HFF-Myc (cell line): Measurements from ENCODE around the gene NUP210.

Source experiments
- DNase-seq: peaks from one replicate; pipeline ENCODE4 v3.0.0-alpha.2; 2011; ENCODE audit warnings: low read depth; ENCODE audit errors: extremely low read depth
- H3K4me3 ChIP-seq: replicated peaks from 2 replicates; pipeline ENCODE4 v1.5.1; 2011; ENCODE audit warnings: low read depth, mild to moderate bottlenecking, control low read depth, low read length
- TF ChIP-seq, protein P1 (sequence below): IDR thresholded peaks from 2 replicates; pipeline ENCODE4 v1.5.1; 2012; ENCODE audit warnings: mild to moderate bottlenecking, low read depth, low read length, control low read depth; ENCODE audit errors: missing control alignments

NUP210 gene

DNA sequence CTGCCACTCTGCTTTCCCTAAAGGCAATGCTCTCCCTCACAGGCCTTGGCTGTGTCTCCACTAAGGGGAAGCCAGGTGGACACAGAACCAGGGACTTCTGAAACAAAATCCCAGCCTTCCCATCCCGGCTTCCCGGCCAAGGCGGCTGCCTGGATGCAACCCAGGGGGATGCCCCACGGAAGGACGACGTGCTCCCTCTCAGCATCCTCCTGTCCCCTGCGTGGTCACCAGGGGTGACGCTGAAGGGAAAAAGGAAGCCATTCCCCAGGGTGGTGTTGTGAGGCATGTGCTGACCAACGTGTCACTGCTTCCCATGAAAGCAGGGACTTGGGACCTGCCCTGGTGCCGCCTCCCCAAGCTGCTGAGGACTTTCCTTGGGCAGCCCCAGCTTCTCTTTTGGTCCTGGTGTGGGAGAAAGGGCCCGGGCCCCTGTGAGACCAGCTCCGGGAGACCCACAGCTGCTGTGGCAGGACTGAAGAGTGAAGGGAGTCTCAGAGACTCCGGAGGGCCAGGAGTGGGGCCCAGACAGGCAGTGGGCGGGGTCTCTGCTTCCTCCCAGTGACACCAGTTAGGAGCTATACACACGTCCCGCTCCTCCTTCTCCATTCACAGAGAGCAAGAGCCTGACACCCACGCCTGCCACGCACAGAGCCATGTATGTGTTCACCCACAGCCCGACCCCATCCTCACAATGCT is 139.2 kb downstream of the NUP210 start:
- no peak for DNase-seq
- H3K4me3 ChIP-seq, result no peak overlapping the region
- TF ChIP-seq, protein P1, sequence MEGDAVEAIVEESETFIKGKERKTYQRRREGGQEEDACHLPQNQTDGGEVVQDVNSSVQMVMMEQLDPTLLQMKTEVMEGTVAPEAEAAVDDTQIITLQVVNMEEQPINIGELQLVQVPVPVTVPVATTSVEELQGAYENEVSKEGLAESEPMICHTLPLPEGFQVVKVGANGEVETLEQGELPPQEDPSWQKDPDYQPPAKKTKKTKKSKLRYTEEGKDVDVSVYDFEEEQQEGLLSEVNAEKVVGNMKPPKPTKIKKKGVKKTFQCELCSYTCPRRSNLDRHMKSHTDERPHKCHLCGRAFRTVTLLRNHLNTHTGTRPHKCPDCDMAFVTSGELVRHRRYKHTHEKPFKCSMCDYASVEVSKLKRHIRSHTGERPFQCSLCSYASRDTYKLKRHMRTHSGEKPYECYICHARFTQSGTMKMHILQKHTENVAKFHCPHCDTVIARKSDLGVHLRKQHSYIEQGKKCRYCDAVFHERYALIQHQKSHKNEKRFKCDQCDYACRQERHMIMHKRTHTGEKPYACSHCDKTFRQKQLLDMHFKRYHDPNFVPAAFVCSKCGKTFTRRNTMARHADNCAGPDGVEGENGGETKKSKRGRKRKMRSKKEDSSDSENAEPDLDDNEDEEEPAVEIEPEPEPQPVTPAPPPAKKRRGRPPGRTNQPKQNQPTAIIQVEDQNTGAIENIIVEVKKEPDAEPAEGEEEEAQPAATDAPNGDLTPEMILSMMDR, result no peak

DNA sequence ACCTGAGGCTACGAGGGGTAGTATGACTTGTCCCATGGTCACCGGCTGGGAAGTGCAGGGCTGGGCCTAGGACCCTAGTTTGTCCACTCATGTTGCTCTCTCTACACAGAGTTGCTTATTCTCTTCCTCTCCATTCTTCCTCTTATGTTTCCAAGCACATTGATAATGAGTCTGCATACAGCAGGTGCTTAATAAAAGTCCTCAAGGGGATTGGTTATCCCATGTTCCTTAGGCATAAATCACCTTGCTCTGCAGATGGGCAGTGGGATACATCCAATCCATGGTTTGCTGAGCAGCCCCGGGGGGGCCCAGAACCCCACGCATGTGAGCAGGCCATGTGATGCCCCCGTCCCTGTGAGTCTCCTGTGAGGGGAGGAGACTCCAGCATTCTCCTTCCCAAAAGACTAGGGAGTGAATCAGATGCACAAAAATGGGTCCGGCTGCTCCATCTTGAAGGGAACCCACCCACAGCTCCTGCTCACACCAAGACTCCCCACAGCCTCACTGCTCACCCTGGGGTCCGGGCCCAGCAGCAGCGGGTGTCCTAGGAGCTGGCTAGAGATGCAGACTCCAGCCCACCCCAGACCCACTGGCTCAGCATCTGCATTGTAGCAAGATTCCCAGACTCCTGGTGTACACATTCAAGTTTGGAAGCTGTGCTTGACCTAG is 139.9 kb downstream of the NUP210 start:
- no peak for DNase-seq
- TF ChIP-seq, protein P1, result no peak
- no peak overlapping the region for H3K4me3 ChIP-seq

DNA sequence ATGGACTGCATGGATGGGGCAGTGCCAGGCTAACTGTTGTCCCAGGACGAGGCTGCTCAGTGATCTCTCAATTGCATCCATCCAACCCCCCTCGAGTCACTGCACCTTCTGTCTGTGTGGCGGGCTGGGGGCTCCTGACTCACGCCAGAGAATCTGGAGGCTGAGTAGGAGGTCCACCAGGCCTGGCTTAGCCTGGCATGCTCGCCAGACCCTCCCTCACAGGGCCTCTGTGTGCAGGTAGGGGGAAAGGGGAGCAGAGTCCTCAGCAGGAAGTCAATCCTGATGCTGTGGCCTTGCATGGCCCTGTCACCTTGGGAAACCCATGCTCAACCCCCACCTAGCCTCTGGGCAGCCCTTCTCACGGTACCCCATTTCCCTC is 140.6 kb downstream of the NUP210 start:
- TF ChIP-seq, protein P1, result no peak
- H3K4me3 ChIP-seq, result no peak overlapping the region
- no peak for DNase-seq

DNA sequence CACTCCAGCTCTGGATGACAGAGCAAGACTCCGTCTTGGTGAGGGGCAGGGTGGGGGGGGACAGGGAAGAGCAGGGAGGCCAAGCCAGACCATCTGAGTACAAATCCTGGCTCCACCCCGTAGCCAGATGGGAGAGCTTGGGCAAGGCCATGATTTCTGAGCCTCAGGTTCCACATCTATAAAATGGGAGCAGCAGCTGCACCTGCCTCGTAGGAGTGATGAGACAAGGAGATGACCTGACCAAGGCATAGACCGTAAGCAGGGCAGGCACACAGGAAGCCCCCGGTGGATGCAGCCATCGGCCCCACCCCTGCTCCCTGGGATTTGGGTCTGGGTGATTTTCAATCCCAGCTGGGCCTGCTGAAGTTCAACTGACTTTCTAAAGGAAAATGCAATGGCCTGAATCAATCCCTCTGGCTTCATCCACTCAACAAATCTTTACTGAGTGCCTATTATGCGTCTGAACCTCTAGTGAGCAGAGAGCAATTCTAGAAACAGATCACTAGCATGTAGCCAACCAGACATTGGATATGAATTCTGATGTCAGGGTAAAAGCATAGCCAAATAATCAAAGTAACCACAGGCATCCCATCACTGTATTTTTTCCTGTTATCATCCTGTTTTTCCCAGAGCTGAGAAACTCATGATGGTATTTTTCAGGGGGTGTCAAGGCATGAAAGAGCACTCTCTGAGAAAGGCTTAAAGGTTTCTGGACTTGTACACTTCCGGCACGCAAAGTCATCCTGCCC is 141.2 kb downstream of the NUP210 start:
- TF ChIP-seq, protein P1, result no peak
- no peak for DNase-seq
- H3K4me3 ChIP-seq, result no peak overlapping the region

DNA sequence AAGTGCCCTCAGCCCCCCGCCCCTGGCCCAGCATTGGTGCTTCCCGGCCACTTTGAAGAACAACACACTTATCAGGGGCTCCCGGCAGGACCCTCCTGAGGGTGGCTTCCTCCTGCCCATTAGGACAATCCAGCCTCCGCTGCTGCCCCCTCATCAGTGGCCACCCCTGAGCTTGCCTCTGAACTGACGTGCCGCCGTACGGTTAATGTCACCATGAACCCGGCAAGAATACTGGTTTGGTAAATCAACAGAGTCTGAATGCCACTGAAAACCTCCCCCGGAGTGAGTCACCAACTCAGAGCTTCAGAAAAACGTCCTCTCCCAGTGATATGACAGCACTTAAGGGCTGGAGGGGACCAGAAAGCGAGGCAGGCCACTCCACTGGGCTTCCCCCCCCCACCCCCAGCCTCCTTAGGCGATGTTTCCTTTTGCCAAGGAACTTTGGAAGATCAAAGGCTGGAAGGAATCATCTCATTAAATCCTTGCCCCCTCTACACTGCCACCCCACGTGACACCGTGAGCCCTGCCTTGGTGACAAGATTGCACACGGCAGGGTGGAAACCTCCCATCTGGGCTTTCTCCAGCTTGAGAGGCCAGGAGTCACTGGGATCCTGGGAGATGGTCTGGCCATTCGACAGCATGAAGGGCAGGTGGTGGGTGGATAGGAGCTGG is 142.1 kb downstream of the NUP210 start:
- no peak overlapping the region for H3K4me3 ChIP-seq
- TF ChIP-seq, protein P1, result no peak
- no peak for DNase-seq

DNA sequence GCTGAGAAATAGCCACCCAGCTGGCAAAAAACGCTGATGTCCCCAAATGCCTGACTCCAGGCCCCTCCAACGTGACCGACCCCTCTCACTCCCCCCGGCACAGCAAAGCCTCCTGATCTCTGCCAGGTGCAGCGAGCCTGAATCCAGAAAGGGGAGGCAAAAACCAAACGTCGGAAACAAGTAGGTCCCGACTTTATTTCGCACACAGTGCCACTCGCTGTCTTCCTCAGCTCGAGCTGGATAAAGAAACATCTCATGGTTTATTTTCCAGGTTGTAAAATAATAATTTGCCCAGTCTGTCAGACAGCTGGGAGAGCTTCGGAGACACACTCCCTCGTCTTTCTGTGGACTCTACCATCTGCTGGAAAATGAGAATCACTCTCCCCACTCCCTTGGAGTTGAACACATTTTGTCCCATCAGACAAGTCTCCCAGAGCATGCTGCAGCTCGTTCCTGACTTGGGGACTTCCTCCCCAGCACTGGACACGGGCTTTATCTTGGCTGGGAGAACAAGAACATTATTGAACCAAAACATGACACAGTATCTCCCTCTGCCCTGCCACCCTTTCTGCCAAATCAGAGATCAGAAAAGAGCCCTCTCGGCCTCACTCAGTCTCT is 142.8 kb downstream of the NUP210 start:
- DNase-seq, result no peak
- no peak overlapping the region for H3K4me3 ChIP-seq
- TF ChIP-seq, protein P1, result no peak
